ENCODE measurements around the gene SLC6A20.

SLC6A20 gene

GRCh38 chr3:45800611-45801010 lies 4.3 kb upstream of the SLC6A20 start:
- FAIRE-seq = no peak

GRCh38 chr3:45799586-45799985 lies 3.2 kb upstream of the SLC6A20 start:
- no peak for FAIRE-seq

DNA sequence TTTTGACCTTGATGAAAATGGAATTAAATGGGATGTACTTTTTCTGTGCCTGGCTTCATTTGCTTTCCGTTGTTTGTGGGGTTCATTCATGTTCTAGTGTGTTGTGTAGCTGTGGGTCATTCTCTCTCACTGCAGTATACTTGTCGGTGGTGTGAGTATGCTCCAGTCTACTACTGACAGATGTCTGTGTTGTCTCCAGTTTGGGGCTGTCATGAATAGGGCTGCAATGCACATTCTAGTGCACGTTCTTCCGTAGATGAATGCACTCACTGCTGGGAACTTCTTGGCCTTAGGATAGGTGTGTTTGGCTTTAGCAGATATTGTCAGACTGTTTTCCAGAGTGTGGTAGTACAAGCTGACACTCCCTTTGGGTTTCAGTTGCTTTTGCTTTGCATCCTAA lies 1.7 kb upstream of the SLC6A20 start:
- no peak for FAIRE-seq

- FAIRE-seq = no peak
Observed at GRCh38 chr3:45796902-45797637, 734 bp upstream of the SLC6A20 start.

DNA sequence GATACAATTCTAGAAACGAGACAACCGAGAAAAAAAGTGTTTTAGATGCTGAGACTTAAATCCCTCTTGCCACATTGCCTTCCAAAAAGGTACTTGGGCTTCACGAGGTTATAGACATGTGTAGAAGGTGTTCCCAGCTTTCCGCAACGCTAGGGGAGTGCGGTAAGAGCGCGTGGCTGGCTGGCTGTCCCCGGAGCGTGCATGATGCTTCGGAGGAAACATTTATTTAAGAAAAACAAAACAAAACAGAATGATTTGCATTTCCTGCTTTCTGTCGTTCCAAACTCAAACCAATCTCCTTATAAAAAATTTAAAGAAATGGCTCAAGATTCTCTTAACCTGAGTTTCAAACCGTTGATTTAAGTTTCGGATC lies 841 bp downstream of the SLC6A20 start:
- no peak for FAIRE-seq

- FAIRE-seq = no peak
Observed at GRCh38 chr3:45794660-45795059, 1.7 kb downstream of the SLC6A20 start.

- no peak for FAIRE-seq
Observed at GRCh38 chr3:45794177-45794560, 2.2 kb downstream of the SLC6A20 start.

DNA sequence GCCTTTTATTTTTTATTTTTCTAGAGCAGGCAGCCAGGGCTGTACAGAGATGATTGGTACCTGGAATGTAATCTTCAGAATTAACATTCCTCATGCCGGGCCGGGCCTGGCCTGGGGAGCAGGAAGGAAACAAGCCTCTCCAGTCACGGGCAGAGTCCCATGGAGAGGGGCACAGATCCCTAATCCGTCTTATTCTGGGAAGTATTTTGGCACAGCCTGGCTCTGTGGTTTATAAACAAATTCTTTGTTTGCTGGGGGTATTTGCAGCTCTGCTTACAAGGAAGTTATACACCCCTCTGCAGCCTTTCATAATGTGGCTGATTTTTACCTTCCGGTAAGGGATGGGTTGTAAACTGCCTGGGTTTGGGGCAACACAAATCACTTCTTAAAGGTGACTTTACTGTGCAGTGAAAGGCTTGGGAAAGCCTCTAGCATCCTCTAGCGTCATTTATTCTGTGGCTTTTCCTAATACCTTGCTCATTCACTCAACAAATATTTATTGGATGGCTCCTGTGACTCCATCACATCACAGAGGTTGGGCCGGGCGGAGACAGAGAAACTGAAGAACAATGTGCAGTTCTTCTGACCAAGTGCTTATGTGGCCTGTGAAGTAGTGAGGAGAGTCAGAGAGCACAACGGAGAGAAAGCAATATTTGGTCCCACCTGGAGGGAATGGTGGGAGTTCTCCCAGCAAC lies 2.7 kb downstream of the SLC6A20 start:
- no peak for FAIRE-seq

- FAIRE-seq = no peak
Observed at GRCh38 chr3:45792516-45793172, 3.7 kb downstream of the SLC6A20 start.

DNA sequence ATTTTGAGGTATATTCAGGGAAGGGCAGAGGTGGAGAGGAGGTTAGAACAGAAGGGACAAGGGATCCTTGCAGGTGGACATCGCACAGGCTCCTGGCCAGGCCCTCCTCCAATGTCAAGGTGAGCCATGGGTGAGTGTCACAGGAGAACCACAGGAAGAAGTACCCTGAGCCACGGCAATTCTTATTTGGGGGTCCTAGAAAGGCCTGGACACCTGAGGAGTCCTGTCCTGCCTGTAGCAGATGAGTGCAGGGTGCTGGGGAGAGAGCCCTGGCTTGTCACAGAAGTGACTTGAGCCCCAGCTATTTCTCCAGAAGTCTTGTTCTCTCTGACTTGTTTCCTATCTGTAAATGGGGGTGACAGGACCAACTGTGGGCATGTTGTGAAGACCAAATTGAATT lies 4.3 kb downstream of the SLC6A20 start:
- FAIRE-seq = no peak

- no peak for FAIRE-seq
Observed at GRCh38 chr3:45790596-45790995, 5.7 kb downstream of the SLC6A20 start.

DNA sequence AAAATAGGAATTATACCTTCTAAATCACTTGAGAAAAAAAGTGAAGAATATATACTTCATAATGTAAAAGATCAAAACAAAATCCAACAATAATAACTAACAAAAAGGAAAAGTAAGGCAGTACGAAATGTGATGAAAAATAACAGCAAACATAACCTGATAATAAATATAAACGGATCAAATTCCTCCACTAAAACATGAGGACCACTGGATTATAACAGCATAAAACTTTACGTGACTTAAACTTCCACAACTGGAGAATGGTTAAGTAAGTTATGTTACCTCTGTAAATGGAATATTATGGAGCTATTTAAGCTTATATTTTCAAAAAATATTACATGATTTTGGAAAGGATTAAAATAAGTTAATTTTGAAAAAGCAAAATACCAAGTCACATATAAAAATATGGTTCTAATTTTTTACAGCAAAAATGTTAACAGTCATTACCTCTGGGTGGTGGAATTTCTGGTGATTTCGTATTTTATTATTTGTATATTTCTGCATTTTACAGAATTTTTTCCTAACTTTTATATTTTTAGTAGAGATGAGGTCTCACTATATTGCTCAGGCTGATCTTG lies 7.0 kb downstream of the SLC6A20 start:
- FAIRE-seq = no peak

DNA sequence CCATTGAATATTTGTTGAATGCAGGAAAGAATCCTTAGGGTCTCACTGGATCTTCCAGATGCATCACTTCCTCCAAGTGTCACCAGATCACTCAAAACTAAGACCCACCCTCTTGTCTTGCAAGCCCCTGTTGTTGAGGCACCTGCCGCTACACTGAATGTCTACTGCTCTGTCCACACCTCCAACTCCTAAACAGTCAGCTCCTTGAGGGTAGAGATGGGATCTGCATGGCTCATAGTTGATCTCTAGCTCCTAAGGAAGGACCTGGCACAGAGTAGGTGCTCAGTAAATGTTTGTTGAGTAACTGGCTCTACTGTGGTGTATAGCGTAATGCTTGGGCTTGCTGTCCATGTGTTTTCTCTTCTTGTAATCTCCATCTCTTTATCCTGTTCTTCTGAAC lies 8.8 kb downstream of the SLC6A20 start:
- no peak for FAIRE-seq

- FAIRE-seq = no peak
Observed at GRCh38 chr3:45786801-45787495, 9.4 kb downstream of the SLC6A20 start.

DNA sequence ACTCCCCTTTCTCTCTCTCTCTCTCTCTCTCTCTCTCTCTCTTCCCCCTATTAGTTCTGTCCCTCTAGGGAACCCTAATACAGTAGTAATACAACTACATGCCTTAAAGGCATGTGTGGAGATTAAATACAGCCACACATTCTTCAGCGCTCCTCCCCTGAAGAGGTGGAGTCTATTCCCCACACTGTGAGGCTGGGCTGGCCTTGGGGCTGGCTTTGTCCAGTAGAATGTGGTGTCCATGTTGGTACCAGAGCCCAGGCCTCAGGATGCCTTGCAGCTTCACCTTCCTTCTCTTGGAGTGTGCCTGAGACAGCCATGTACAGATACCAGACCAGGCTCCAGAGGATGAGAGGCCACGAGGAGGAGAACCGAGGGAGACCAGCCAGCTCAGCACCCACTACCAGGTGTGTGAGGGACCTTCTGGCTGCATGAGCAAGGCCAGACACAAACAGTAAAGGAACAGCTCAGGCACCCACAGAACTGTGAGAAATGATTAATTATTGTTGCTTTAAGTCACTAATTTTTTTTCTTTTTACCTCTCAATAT lies 10.7 kb downstream of the SLC6A20 start:
- FAIRE-seq = no peak

DNA sequence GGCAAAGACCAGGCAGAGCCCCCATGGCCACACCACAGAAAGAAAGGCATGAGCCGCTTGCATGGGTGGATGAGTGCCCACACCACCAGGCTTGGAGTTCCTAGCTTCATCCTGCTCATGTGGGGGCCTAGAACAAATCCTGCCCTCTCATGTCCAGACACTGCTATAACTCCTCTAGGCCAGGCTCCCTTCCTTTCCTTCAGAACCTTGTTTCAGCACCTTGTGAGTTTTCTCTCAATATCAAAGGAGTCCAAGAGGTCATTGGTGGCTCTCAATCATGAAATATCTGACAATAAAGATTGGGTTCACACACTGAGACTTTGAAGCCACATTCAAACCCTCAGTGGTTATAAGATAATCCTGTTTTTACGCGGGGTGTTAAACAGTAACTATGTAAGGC lies 12.7 kb downstream of the SLC6A20 start:
- FAIRE-seq = no peak

- FAIRE-seq = no peak
Observed at GRCh38 chr3:45782381-45782780, 14.0 kb downstream of the SLC6A20 start.

DNA sequence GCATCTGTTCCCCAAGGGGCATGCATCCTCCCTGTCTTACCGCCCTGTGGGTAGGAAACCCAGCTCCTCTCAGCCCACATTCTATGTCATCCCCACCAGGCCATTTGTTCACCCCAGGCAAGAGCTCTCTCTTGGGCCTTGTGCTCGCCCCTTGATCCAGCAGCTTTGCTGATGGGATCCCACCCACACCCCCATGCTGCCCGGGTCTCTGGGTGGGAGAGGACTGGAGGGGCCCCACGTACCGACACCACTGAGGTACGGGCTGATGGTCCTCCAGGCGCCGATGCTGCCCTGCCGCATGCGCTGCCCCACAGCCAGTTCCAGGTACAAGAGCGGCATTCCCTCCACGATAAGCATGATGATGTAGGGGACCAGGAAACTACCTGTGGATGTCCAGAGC lies 14.5 kb downstream of the SLC6A20 start:
- FAIRE-seq = no peak

DNA sequence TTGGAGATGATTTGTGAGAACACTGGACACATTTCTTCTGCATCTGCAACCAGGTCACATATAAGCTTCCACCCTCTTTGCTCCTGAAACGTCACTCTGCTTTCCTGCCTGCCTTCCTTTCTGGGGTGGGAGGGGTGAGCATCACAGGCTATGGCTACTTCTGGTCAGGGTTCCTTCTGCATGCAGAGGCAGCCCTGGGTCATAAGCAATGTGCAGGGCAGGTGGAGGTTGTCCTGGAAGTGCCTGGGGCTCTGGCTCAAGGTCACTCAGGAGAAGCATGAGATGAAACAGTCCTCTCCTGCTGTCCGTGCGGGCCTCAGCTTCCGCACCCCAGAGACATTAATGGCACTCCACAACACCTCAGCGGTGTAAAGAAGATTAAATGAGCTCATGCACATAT lies 15.1 kb downstream of the SLC6A20 start:
- FAIRE-seq = no peak

GRCh38 chr3:45779746-45780735 lies 16.3 kb downstream of the SLC6A20 start:
- no peak for FAIRE-seq

GRCh38 chr3:45778761-45779201 lies 17.6 kb downstream of the SLC6A20 start:
- FAIRE-seq = no peak
